ENCODE results near the gene ZSCAN30. TPM values are rescaled to one million over a fixed set of nuclear protein-coding genes. Genes with fewer than 3 reads are reported as not detected.

The ZSCAN30 gene
- total and polyA plus RNA-seq, 2 of the 13 experiments (the other 11 are each of a cell fraction or from before 2014, with no cell fraction given): 7.4 to 7.7 TPM

DNA sequence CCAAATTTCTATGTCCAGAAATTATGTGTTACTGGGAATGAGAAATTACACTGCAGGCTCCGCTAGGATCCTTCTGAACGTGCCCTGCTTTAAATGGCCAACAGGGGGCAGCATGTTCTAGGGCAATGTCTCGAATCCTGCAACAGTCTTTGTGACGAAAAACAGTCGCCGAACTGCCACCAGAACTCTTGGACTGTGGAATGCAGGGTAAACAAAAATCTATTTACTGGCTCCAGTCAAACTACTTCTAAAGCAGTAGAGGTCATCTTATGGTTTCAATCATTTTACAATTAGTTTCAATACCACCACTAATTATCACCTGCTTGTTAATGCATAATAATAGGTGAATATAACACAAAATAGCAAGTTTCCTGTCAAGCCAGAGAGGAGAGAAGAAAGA, 59.0 kb downstream of the ZSCAN30 start (continued):
- TF ChIP-seq DBP (CRISPR knock-in tag; IDR thresholded peaks at IDR 0.05; ENCODE audit: not compliant biosample characterization) (no peak), MAF1 (CRISPR knock-in tag; IDR thresholded peaks at IDR 0.05; ENCODE audit: borderline replicate concordance) (no peak), SIX1 (CRISPR knock-in tag; IDR thresholded peaks at IDR 0.05; ENCODE audit: borderline replicate concordance) (no peak), ZNF619 (CRISPR knock-in tag; IDR thresholded peaks at IDR 0.05) (no peak), ZNF44 (CRISPR knock-in tag; IDR thresholded peaks at IDR 0.05) (no peak), MAFG (CRISPR knock-in tag; IDR thresholded peaks at IDR 0.05) (no peak), ZBTB1 (CRISPR knock-in tag; IDR thresholded peaks at IDR 0.05; ENCODE audit: borderline replicate concordance) (no peak), ESRRA (CRISPR knock-in tag; IDR thresholded peaks at IDR 0.05; ENCODE audit: low read depth) (no peak), MIER2 (CRISPR knock-in tag; IDR thresholded peaks at IDR 0.05) (no peak), MYC (CRISPR knock-in tag; IDR thresholded peaks at IDR 0.05; ENCODE audit: borderline replicate concordance) (no peak), MAFK (conservative IDR thresholded peaks at IDR 0.05 in 1 of 2, IDR thresholded peaks at IDR 0.05 in 1 of 2; ENCODE audit: low read length in 2 of 2) (no peak), ZNF816 (CRISPR knock-in tag; IDR thresholded peaks at IDR 0.05; ENCODE audit: borderline replicate concordance) (no peak), NFE2L1 (CRISPR knock-in tag; IDR thresholded peaks at IDR 0.05; ENCODE audit: borderline replicate concordance) (no peak), TBX2 (CRISPR knock-in tag; IDR thresholded peaks at IDR 0.05; ENCODE audit: borderline replicate concordance) (no peak), ZSCAN9 (CRISPR knock-in tag; IDR thresholded peaks at IDR 0.05; ENCODE audit: borderline replicate concordance) (no peak), ZNF143 (CRISPR knock-in tag; IDR thresholded peaks at IDR 0.05) (no peak), ZNF75D (CRISPR knock-in tag; IDR thresholded peaks at IDR 0.05; ENCODE audit: borderline replicate concordance) (no peak), ZNF781 (CRISPR knock-in tag; IDR thresholded peaks at IDR 0.05; ENCODE audit: borderline replicate concordance, not compliant biosample characterization) (no peak), ZMYM3 (CRISPR knock-in tag; IDR thresholded peaks at IDR 0.05) (no peak), ARNTL (CRISPR knock-in tag; IDR thresholded peaks at IDR 0.05) (no peak), MTA3 (CRISPR knock-in tag; IDR thresholded peaks at IDR 0.05) (no peak)
- TF ChIP-seq, protein P1, sequence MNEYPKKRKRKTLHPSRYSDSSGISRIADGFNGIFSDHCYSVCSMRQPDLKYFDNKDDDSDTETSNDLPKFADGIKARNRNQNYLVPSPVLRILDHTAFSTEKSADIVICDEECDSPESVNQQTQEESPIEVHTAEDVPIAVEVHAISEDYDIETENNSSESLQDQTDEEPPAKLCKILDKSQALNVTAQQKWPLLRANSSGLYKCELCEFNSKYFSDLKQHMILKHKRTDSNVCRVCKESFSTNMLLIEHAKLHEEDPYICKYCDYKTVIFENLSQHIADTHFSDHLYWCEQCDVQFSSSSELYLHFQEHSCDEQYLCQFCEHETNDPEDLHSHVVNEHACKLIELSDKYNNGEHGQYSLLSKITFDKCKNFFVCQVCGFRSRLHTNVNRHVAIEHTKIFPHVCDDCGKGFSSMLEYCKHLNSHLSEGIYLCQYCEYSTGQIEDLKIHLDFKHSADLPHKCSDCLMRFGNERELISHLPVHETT (CRISPR knock-in tag; conservative IDR thresholded peaks at IDR 0.05): no peak
- TF ChIP-seq, protein P2, sequence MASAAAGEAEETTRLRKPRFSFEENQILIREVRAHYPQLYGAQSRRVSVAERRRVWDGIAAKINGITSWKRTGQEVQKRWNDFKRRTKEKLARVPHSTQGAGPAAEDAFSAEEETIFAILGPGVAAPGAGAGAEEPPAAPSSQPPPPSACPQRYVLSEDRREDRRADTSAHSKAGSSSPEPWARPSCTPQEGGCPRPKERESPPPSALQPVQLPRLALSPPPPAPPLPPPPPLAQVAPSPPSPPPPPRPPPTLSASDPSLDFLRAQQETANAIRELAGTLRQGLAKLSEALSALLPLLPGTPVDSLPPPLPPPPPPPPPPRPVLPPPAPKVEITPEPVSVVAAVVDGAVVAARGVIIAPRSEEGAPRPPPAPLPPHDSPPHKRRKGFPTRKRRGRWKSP (CRISPR knock-in tag; IDR thresholded peaks at IDR 0.05): no peak
- TF ChIP-seq, protein P3, sequence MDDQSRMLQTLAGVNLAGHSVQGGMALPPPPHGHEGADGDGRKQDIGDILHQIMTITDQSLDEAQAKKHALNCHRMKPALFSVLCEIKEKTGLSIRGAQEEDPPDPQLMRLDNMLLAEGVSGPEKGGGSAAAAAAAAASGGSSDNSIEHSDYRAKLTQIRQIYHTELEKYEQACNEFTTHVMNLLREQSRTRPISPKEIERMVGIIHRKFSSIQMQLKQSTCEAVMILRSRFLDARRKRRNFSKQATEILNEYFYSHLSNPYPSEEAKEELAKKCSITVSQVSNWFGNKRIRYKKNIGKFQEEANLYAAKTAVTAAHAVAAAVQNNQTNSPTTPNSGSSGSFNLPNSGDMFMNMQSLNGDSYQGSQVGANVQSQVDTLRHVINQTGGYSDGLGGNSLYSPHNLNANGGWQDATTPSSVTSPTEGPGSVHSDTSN (CRISPR knock-in tag; IDR thresholded peaks at IDR 0.05; ENCODE audit: borderline replicate concordance): no peak
- TF ChIP-seq, protein P4, sequence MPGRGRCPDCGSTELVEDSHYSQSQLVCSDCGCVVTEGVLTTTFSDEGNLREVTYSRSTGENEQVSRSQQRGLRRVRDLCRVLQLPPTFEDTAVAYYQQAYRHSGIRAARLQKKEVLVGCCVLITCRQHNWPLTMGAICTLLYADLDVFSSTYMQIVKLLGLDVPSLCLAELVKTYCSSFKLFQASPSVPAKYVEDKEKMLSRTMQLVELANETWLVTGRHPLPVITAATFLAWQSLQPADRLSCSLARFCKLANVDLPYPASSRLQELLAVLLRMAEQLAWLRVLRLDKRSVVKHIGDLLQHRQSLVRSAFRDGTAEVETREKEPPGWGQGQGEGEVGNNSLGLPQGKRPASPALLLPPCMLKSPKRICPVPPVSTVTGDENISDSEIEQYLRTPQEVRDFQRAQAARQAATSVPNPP (CRISPR knock-in tag; IDR thresholded peaks at IDR 0.05): no peak

All from HepG2 (cell line).